Ectodermal cell (in vitro differentiated cells): ENCODE results near the gene ZMYND11.
"Not testable (repeated sequence)": the region's sequence is repeated elsewhere in the genome, so short reads cannot be mapped to it uniquely, and the experiment has no call there.

Source experiments
- H3K27ac ChIP-seq: 2 replicates; pipeline ENCODE4 v1.7.0; 2013; ENCODE audit warnings: mild to moderate bottlenecking, low read depth, low read length; ENCODE audit not compliant: insufficient read depth, poor library complexity, severe bottlenecking
- H3K27me3 ChIP-seq: 2 replicates; pipeline ENCODE4 v1.7.0; 2013; ENCODE audit warnings: mild to moderate bottlenecking, low read length; ENCODE audit not compliant: insufficient read depth, control insufficient read depth, poor library complexity, severe bottlenecking
- H3K36me3 ChIP-seq: one replicate; pipeline ENCODE4 v1.7.0; 2013; ENCODE audit warnings: low read length; ENCODE audit not compliant: control insufficient read depth, insufficient read depth
- H3K4me1 ChIP-seq: one replicate; pipeline ENCODE4 v1.7.0; 2013; ENCODE audit warnings: low read length; ENCODE audit not compliant: control insufficient read depth, insufficient read depth
- H3K4me3 ChIP-seq: 2 replicates; pipeline ENCODE4 v1.7.0; 2013; ENCODE audit warnings: low read depth, low read length, control low read depth; ENCODE audit not compliant: insufficient read depth
- H3K9me3 ChIP-seq: 2 replicates; pipeline ENCODE4 v1.7.0; 2013; ENCODE audit warnings: mild to moderate bottlenecking, low read length, moderate library complexity; ENCODE audit not compliant: control insufficient read depth
- WGBS, 2 experiments: methylation state at CpG; one replicate each; pipeline ENCODE4 v1.1.7; 2013; ENCODE audit warnings: missing lambda C conversion rate in 2 of 2; 5-methylcytosine and 5-hydroxymethylcytosine counted together

ZMYND11 gene

DNA sequence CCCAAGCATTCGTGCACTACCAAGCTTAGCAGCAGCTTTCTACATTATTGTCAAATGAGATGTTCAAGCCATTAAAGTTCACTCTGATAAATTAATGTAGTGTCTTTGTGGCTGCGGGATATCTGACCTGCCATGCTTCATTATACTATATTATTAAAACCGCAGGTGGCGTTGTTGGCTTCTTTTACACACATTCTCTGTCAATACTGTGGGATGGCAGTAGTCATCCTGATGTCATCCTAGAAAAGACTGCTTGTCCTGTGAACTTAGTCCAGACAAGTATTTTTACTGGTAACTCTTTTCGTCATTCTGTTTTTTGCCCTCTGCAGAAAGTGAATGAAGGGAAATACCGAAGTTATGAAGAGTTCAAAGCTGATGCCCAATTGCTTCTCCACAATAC is 103.9 kb downstream of the ZMYND11 start:
- H3K36me3 ChIP-seq, result no peaks in the 10 kb centered on the region
- 92 to 99% methylated on average over 6 of the region's 6 CpGs for WGBS, 2 experiments
- H3K9me3 ChIP-seq, result no peaks in the 10 kb centered on the region

DNA sequence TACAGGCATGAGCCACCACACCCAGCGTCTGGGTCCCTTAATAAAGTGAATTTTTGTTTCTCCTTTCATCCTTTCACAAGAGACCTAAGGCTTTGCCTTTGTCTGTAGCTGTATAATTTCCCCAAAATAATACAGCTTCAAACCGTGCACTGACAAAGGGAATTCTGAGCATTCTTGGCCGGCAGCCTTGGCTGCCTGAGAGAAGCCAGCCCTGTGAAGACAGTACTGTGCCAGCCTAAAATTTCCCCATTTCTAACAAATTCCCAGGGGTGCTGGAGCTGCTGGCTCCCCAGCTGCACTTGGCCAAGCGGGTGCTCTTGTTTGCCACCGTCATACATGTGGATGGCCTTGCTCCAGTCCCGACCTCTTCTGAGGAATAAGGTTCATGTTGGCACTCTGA is 106.2 kb downstream of the ZMYND11 start:
- peaks cover 9% of the 10 kb centered on the region for H3K36me3 ChIP-seq
- WGBS, 2 experiments, result 91% methylated on average over 6 of the region's 6 CpGs
- no peaks in the 10 kb centered on the region for H3K9me3 ChIP-seq

More for the DNA sequence above, 103.9 kb downstream of the ZMYND11 start:
- Histone ChIP-seq H3K27ac (no peak overlapping the region), H3K4me1 (no peaks in the 10 kb centered on the region), H3K4me3 (no peak overlapping the region), H3K27me3 (no peaks in the 10 kb centered on the region)

DNA sequence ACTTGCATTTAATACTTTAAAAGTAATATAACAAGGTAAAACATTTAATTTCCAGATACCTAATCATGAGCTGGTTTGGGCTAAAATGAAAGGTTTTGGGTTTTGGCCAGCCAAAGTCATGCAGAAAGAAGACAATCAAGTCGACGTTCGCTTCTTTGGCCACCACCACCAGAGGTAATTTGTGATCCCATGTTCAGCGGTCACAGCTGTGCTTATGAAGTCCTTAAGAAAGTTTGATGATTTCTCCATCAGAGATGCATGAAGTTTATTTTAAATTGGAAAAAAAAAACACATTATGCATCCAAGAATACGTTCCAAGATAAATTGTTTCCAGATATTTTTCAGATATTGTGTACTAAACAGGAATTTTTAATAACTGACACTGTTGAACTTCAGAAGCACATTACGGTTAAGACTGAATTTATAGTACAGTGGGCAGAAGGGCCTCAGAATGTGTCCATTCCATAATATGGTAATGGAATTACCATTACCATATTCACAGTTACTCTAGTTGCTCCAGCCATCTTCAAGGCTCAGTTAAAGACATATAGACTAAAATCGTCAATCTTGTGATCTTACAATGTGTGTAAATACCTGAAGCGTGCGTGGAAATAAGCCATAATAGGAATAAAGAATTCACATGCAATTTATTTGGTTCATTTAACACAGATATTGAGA is 106.8 kb downstream of the ZMYND11 start:
- H3K36me3 ChIP-seq, result peaks cover 16% of the 10 kb centered on the region
- no peaks in the 10 kb centered on the region for H3K9me3 ChIP-seq

More for the DNA sequence above, 106.2 kb downstream of the ZMYND11 start:
- no peak overlapping the region for H3K27ac ChIP-seq
- no peak overlapping the region for H3K4me3 ChIP-seq
- no peaks in the 10 kb centered on the region for H3K4me1 ChIP-seq
- H3K27me3 ChIP-seq, result no peaks in the 10 kb centered on the region

GRCh38 chr10:244227-244626 is 109.0 kb downstream of the ZMYND11 start:
- Histone ChIP-seq H3K9me3 (no peaks in the 10 kb centered on the region), H3K4me1 (no peaks in the 10 kb centered on the region), H3K27ac (no peak overlapping the region), H3K27me3 (no peaks in the 10 kb centered on the region), H3K36me3 (peaks cover 32% of the 10 kb centered on the region), H3K4me3 (no peak overlapping the region)
- WGBS, 2 experiments, result 94 to 96% methylated on average over 7 of the region's 7 CpGs

More for the DNA sequence above, 106.8 kb downstream of the ZMYND11 start:
- Histone ChIP-seq H3K27ac (no peak overlapping the region), H3K4me1 (no peaks in the 10 kb centered on the region), H3K27me3 (no peaks in the 10 kb centered on the region), H3K4me3 (no peak overlapping the region)
- WGBS, 2 experiments, result 88 to 94% methylated on average over 4 to 9 of the region's 9 CpGs

GRCh38 chr10:246431-246830 is 111.2 kb downstream of the ZMYND11 start:
- no peak overlapping the region for H3K27ac ChIP-seq
- H3K4me1 ChIP-seq, result no peaks in the 10 kb centered on the region
- H3K27me3 ChIP-seq, result no peaks in the 10 kb centered on the region
- 97 to 98% methylated on average over 9 of the region's 9 CpGs for WGBS, 2 experiments
- no peaks in the 10 kb centered on the region for H3K9me3 ChIP-seq
- no peak overlapping the region for H3K4me3 ChIP-seq
- peaks cover 35% of the 10 kb centered on the region for H3K36me3 ChIP-seq

DNA sequence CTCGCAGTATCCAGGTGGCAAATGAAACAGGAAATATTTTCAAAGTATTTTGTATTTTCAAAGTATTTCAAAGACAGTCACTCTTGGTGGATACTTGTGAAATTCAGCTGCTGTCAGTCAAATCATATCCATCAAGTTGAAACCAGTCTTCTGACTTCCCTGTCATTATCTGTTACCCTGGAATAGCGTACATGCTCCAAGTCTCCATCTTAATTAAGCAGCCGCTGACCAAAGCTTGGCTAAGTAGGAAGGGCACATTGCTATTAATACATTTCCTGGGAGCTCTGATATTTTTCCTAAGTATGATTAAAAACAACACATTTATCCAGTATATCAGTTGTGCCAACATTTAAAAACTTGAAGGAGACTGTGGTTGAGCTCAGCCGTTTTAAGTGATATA is 112.2 kb downstream of the ZMYND11 start:
- H3K27ac ChIP-seq, result no peak overlapping the region
- no peaks in the 10 kb centered on the region for H3K27me3 ChIP-seq
- no peaks in the 10 kb centered on the region for H3K4me1 ChIP-seq
- H3K36me3 ChIP-seq, result peaks cover 40% of the 10 kb centered on the region
- no peaks in the 10 kb centered on the region for H3K9me3 ChIP-seq
- WGBS, 2 experiments, result 96 to 97% methylated on average over 4 of the region's 4 CpGs
- H3K4me3 ChIP-seq, result no peak overlapping the region

DNA sequence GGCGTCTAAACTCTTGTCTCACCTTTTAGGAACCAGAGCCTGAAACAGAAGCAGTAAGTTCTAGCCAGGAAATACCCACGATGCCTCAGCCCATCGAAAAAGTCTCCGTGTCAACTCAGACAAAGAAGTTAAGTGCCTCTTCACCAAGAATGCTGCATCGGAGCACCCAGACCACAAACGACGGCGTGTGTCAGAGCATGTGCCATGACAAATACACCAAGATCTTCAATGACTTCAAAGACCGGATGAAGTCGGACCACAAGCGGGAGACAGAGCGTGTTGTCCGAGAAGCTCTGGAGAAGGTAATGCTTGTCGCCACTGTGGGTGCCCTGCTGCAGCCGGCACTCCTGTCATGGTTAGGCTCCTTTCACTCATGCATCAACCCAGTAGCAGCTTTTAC is 113.1 kb downstream of the ZMYND11 start:
- Histone ChIP-seq H3K27ac (no peak overlapping the region), H3K36me3 (peaks cover 40% of the 10 kb centered on the region), H3K9me3 (no peaks in the 10 kb centered on the region), H3K4me1 (no peaks in the 10 kb centered on the region), H3K27me3 (no peaks in the 10 kb centered on the region), H3K4me3 (no peak overlapping the region)
- 95 to 96% methylated on average over 15 of the region's 15 CpGs for WGBS, 2 experiments

DNA sequence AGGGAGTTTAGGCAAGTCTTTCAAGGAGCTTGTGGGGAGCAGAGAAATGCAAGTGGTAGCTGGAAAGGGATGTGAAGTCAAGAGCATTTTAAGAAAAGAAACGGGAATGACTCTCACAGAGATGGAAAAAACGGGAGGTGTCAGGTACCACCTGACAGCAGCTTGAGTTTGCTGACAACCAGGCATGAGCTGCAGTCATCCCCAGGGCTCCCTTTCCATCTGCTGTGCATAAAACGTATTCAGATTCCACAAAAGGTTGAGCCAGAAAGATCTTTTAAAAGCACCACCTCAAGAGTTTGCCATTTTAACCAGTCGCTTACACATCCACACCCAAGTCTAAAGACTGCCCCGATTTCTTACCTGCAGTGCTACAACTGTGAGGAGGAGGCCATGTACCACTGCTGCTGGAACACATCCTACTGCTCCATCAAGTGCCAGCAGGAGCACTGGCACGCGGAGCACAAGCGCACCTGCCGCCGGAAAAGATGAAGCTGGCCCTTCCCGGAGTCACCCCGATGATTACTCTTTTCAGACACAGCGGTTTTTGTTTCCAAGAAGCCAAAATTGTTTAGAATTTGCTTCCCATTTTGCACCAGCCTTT is 116.8 kb downstream of the ZMYND11 start:
- no peaks in the 10 kb centered on the region for H3K4me1 ChIP-seq
- no peak overlapping the region for H3K27ac ChIP-seq
- H3K36me3 ChIP-seq, result peaks cover 30% of the 10 kb centered on the region
- WGBS, 2 experiments, result 92 to 93% methylated on average over 13 of the region's 13 CpGs
- no peaks in the 10 kb centered on the region for H3K27me3 ChIP-seq
- H3K4me3 ChIP-seq, result no peak overlapping the region
- H3K9me3 ChIP-seq, result no peaks in the 10 kb centered on the region

- Histone ChIP-seq H3K4me1 (no peaks in the 10 kb centered on the region), H3K27me3 (no peaks in the 10 kb centered on the region), H3K9me3 (no peaks in the 10 kb centered on the region), H3K27ac (no peak overlapping the region), H3K4me3 (no peak overlapping the region), H3K36me3 (peaks cover 3% of the 10 kb centered on the region)
- 90 to 91% methylated on average over 15 of the region's 15 CpGs for WGBS, 2 experiments
Observed at GRCh38 chr10:260819-261429, 125.7 kb downstream of the ZMYND11 start.

- H3K4me3 ChIP-seq, H3K4me1 ChIP-seq, H3K27ac ChIP-seq, H3K9me3 ChIP-seq, H3K27me3 ChIP-seq, H3K36me3 ChIP-seq: not testable (repeated sequence)
- WGBS, 2 experiments, result 75 to 82% methylated on average over 10 of the region's 11 CpGs
Observed at GRCh38 chr10:264160-265073, 129.2 kb downstream of the ZMYND11 start.
